Activated CD4-positive, alpha-beta T cell treated with anti-CD3 and anti-CD28 coated beads for 36 hours (primary cell): Measurements from ENCODE around the gene CSNK2A1. TPM values are rescaled to one million over a fixed set of nuclear protein-coding genes. Genes with fewer than 3 reads are reported as not detected.
A peak's percentile ranks its signal among the peaks of the same experiment; 100 is the strongest.

ENCODE experiments used
- ATAC-seq: fragments of 200-7000 bp; cut with Tn5 transposase; one replicate; pipeline ENCODE4 v1.10.0; 2021; ENCODE audit warnings: mild to moderate bottlenecking, moderate library complexity
- CTCF ChIA-PET: fragments of 350-600 bp; sonication (Branson Sonifier 250); formaldehyde crosslinking; loops from one replicate; lab custom pipeline; 2021; ENCODE audit warnings: antibody characterized with exemption; lab: Charles Lee
- POLR2A ChIA-PET: fragments of 350-600 bp; sonication (Branson Sonifier 250); formaldehyde crosslinking; loops from one replicate; lab custom pipeline; 2021; ENCODE audit warnings: antibody characterized with exemption, inconsistent platforms; lab: Charles Lee
- DNase-seq: peaks from one replicate; pipeline ENCODE4 v3.0.0-alpha.2; 2020
- H3K27ac Mint-ChIP-seq: one replicate; pipeline ENCODE4 v1.8.0; 2021; ENCODE audit warnings: mixed read lengths
- H3K27me3 Mint-ChIP-seq: one replicate; pipeline ENCODE4 v1.8.0; 2021; ENCODE audit warnings: mixed read lengths
- H3K36me3 Mint-ChIP-seq: one replicate; pipeline ENCODE4 v1.8.0; 2021; ENCODE audit warnings: low read depth, mixed read lengths
- H3K4me1 Mint-ChIP-seq: one replicate; pipeline ENCODE4 v1.8.0; 2021; ENCODE audit warnings: mixed read lengths
- H3K4me3 Mint-ChIP-seq: one replicate; pipeline ENCODE4 v1.8.0; 2021; ENCODE audit warnings: mild to moderate bottlenecking, moderate library complexity, mixed read lengths
- H3K9me3 Mint-ChIP-seq: one replicate; pipeline ENCODE4 v1.8.0; 2021; ENCODE audit warnings: low read depth, mixed read lengths
- intact Hi-C, 2 experiments: fragments of 100-400 bp; cut with DNase I in 1 of 2; cut with micrococcal nuclease in 1 of 2; formaldehyde crosslinking; loops; one replicate each; pipeline versions ENCODE4 v1.14.2 to v1.15.1; 2022 to 2024; cut with DNase I, micrococcal nuclease
- total RNA-seq, 2 experiments: library from RNA; stranded (reverse); gene quantifications; one replicate each; pipeline ENCODE4 v1.2.3, GENCODE V29; 2021

CSNK2A1 gene
- total RNA-seq, 2 experiments from 2014 or later, result 179 to 254 TPM

GRCh38 chr20:576156-576555 is 32.6 kb upstream of the CSNK2A1 start:
- no peaks in the 10 kb centered on the region for H3K4me1 Mint-ChIP-seq
- ChIA-PET POLR2A (no interaction called here), CTCF (interaction anchor here (0.6 to 1.6 kb wide), 6 partner anchors 11 to 1432 kb away, joined by 3 to 4 read pairs (median 3); no protein-coding TSS in a partner anchor)
- no peaks in the 10 kb centered on the region for H3K36me3 Mint-ChIP-seq
- peaks cover 27% of the 10 kb centered on the region for H3K27me3 Mint-ChIP-seq
- ATAC-seq (no peak), DNase-seq (no peak)
- no peak overlapping the region for H3K4me3 Mint-ChIP-seq
- intact Hi-C loops, result no loop called here
- H3K27ac Mint-ChIP-seq, result no peak overlapping the region
- H3K9me3 Mint-ChIP-seq, result no peaks in the 10 kb centered on the region

GRCh38 chr20:575230-575629 is 31.6 kb upstream of the CSNK2A1 start:
- CTCF ChIA-PET, result interaction anchor here (0.6 to 1.6 kb wide), 4 partner anchors 12 to 92 kb away, joined by 3 to 4 read pairs (median 4); no protein-coding TSS in a partner anchor
- ATAC-seq (no peak), DNase-seq (no peak)
- Mint-ChIP-seq H3K27me3 (peaks cover 27% of the 10 kb centered on the region), H3K4me3 (no peak overlapping the region), H3K27ac (no peak overlapping the region), H3K9me3 (no peaks in the 10 kb centered on the region), H3K36me3 (no peaks in the 10 kb centered on the region), H3K4me1 (no peaks in the 10 kb centered on the region)
- POLR2A ChIA-PET, result no interaction called here
- intact Hi-C loops, result no loop called here

GRCh38 chr20:574297-574942 is 30.8 kb upstream of the CSNK2A1 start:
- DNase-seq, result no peak
- H3K36me3 Mint-ChIP-seq, result no peaks in the 10 kb centered on the region
- no peak for ATAC-seq
- no peak overlapping the region for H3K27ac Mint-ChIP-seq
- H3K4me1 Mint-ChIP-seq, result no peaks in the 10 kb centered on the region
- ChIA-PET POLR2A (no interaction called here), CTCF (interaction anchor here (0.9 kb wide), 1 partner anchor 14 kb away, joined by 3 read pairs; no protein-coding TSS in a partner anchor)
- intact Hi-C loops, result no loop called here
- H3K4me3 Mint-ChIP-seq, result no peak overlapping the region
- peaks cover 27% of the 10 kb centered on the region for H3K27me3 Mint-ChIP-seq
- no peaks in the 10 kb centered on the region for H3K9me3 Mint-ChIP-seq

GRCh38 chr20:573414-574296 is 30.1 kb upstream of the CSNK2A1 start:
- ChIA-PET CTCF (interaction anchor here (0.9 to 1.4 kb wide), 2 partner anchors 13 to 72 kb away, joined by 3 to 7 read pairs; no protein-coding TSS in a partner anchor), POLR2A (no interaction called here)
- no peaks in the 10 kb centered on the region for H3K9me3 Mint-ChIP-seq

GRCh38 chr20:572727-573126 is 29.1 kb upstream of the CSNK2A1 start:
- no peak for DNase-seq
- Mint-ChIP-seq H3K36me3 (no peaks in the 10 kb centered on the region), H3K27me3 (peaks cover 28% of the 10 kb centered on the region), H3K4me3 (no peak overlapping the region), H3K27ac (no peak overlapping the region), H3K4me1 (no peaks in the 10 kb centered on the region), H3K9me3 (no peaks in the 10 kb centered on the region)
- ATAC-seq, result no peak
- intact Hi-C loops, result no loop called here
- POLR2A ChIA-PET, result no interaction called here
- CTCF ChIA-PET, result interaction anchor here (1.1 to 1.4 kb wide), 3 partner anchors 10 to 73 kb away, joined by 3 to 7 read pairs (median 7); no protein-coding TSS in a partner anchor

More at GRCh38 chr20:573414-574296, 30.1 kb upstream of the CSNK2A1 start:
- H3K36me3 Mint-ChIP-seq, result no peaks in the 10 kb centered on the region
- DNase-seq (no peak), ATAC-seq (no peak)
- peaks cover 30% of the 10 kb centered on the region for H3K27me3 Mint-ChIP-seq
- no peaks in the 10 kb centered on the region for H3K4me1 Mint-ChIP-seq
- no peak overlapping the region for H3K4me3 Mint-ChIP-seq
- intact Hi-C loops, result no loop called here
- H3K27ac Mint-ChIP-seq, result no peak overlapping the region

- ATAC-seq (no peak), DNase-seq (no peak)
- ChIA-PET POLR2A (no interaction called here), CTCF (interaction anchor here (1.1 to 1.4 kb wide), 3 partner anchors 9 to 73 kb away, joined by 3 to 7 read pairs (median 7); no protein-coding TSS in a partner anchor)
- Mint-ChIP-seq H3K36me3 (no peaks in the 10 kb centered on the region), H3K9me3 (no peaks in the 10 kb centered on the region), H3K4me1 (no peaks in the 10 kb centered on the region), H3K27ac (no peak overlapping the region), H3K4me3 (no peak overlapping the region), H3K27me3 (peaks cover 30% of the 10 kb centered on the region)
- intact Hi-C loops, result no loop called here
These were observed 28.3 kb upstream of the CSNK2A1 start for GRCh38 chr20:571754-572441.

GRCh38 chr20:568673-569415 is 25.3 kb upstream of the CSNK2A1 start:
- Mint-ChIP-seq H3K4me1 (no peaks in the 10 kb centered on the region), H3K9me3 (no peaks in the 10 kb centered on the region), H3K4me3 (no peak overlapping the region), H3K36me3 (no peaks in the 10 kb centered on the region), H3K27ac (no peak overlapping the region), H3K27me3 (peaks cover 25% of the 10 kb centered on the region)
- ChIA-PET POLR2A (no interaction called here), CTCF (no interaction called here)
- DNase-seq, result no peak
- intact Hi-C loops, result no loop called here
- no peak for ATAC-seq

- DNase-seq, result peak; percentile 21
- H3K36me3 Mint-ChIP-seq, result no peaks in the 10 kb centered on the region
- no peaks in the 10 kb centered on the region for H3K9me3 Mint-ChIP-seq
- H3K27me3 Mint-ChIP-seq, result peaks cover 20% of the 10 kb centered on the region
- intact Hi-C loops, result no loop called here
- CTCF ChIA-PET, result interaction anchor here (0.6 kb wide), 1 partner anchor 84 kb away, joined by 3 read pairs; no protein-coding TSS in a partner anchor
- H3K4me1 Mint-ChIP-seq, result no peaks in the 10 kb centered on the region
- ATAC-seq, result peak; percentile 51
- no peak overlapping the region for H3K27ac Mint-ChIP-seq
- no peak overlapping the region for H3K4me3 Mint-ChIP-seq
- POLR2A ChIA-PET, result interaction anchor here (0.5 kb wide), 1 partner anchor 327 kb away, joined by 3 read pairs; no protein-coding TSS in a partner anchor
These were observed 24.6 kb upstream of the CSNK2A1 start for GRCh38 chr20:568097-568652.

GRCh38 chr20:564192-564591 is 20.6 kb upstream of the CSNK2A1 start:
- Mint-ChIP-seq H3K4me1 (no peaks in the 10 kb centered on the region), H3K36me3 (no peaks in the 10 kb centered on the region), H3K27me3 (peaks cover 7% of the 10 kb centered on the region), H3K4me3 (no peak overlapping the region), H3K9me3 (no peaks in the 10 kb centered on the region), H3K27ac (no peak overlapping the region)
- CTCF ChIA-PET, result no interaction called here
- no peak for DNase-seq
- POLR2A ChIA-PET, result interaction anchor here (0.7 kb wide), 1 partner anchor 190 kb away, joined by 3 read pairs; no protein-coding TSS in a partner anchor
- intact Hi-C loops, result loop anchor here in 1 of 2 experiments (5.0 kb wide), 1 partner anchor 173 kb away; no protein-coding TSS in a partner anchor
- no peak for ATAC-seq

GRCh38 chr20:563187-563586 is 19.6 kb upstream of the CSNK2A1 start:
- no peaks in the 10 kb centered on the region for H3K9me3 Mint-ChIP-seq
- POLR2A ChIA-PET, result no interaction called here
- H3K4me3 Mint-ChIP-seq, result no peak overlapping the region
- intact Hi-C loops, result loop anchor here in 1 of 2 experiments (5.0 kb wide), 1 partner anchor 174 kb away; no protein-coding TSS in a partner anchor
- no peaks in the 10 kb centered on the region for H3K4me1 Mint-ChIP-seq
- no peak overlapping the region for H3K27ac Mint-ChIP-seq
- ATAC-seq (no peak), DNase-seq (no peak)
- peaks cover 4% of the 10 kb centered on the region for H3K27me3 Mint-ChIP-seq
- CTCF ChIA-PET, result interaction anchor here (0.7 to 1.9 kb wide), 6 partner anchors 39 to 177 kb away, joined by 3 to 15 read pairs (median 6); no protein-coding TSS in a partner anchor
- H3K36me3 Mint-ChIP-seq, result no peaks in the 10 kb centered on the region
